ENCODE data around the gene ZNF224.

Gene ZNF224

DNA sequence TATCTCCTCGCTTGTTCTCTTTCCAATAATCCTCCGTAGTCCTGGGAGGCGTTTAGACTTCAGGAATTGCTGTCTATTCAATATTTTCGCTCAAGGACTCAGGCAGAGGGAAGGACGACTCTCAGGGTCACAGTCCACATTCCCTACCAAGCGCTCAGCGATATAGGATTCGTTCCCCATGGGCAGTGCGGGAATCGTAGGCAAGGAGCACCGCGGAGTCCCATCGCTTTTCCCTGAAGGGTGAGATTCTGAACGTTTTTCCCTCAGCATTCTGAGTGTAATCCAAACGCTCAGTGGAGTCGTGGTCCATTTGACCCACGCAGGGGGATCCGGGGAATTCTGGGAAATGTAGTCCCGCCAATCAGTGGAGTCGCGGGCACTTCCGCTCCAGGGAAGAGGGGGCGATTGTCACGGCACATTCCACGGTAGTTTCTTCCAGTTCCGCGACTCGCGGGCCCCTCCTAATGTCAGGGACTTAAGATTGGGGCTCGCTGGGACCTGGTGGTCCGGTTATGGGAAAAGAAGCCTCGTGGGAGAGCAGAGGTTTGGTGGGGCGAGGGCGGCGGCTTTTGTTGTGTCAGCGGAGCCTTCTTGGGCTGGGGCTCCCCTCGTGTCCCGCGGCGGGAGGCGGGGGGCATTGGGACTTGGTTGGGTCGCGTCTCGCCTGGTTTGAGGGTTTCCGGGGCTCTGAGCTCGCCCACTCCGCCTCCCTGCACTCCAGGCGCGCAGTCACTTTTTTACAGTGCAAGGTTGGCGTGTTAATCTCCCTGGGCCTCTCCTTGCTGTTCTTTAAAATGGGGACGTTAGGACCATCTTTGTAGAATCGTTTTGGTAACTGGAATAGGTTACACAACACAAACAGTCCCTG lies 47.3 kb downstream of the ZNF224 start, which contains the start of gene ZNF234:
TSS of gene ZNF234 (plus strand) at position 364 of the 868 bp plus-strand sequence. CDS start 3,079 bp downstream, outside the sequence.
- DNase-seq: peak; percentile 38

DNA sequence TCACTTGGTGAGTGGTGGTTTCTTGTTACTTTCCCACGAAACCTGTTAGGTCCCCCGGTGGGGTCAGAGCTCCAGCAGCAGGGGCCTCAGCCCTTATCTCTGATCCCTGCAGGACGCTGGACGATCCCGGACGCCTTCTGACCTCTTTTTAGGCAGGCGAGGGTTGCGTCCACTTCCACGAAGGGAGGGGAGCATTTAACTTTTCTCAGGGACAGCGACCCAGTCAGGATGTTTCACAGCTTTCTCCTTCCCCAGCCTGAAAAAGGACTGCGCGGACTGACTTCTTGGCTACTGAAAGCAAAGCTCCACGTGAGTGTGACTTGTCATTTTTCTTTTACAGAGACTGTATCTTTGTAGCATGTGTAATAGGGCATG lies 47.9 kb downstream of the ZNF224 start:
- DNase-seq: no peak

DNA sequence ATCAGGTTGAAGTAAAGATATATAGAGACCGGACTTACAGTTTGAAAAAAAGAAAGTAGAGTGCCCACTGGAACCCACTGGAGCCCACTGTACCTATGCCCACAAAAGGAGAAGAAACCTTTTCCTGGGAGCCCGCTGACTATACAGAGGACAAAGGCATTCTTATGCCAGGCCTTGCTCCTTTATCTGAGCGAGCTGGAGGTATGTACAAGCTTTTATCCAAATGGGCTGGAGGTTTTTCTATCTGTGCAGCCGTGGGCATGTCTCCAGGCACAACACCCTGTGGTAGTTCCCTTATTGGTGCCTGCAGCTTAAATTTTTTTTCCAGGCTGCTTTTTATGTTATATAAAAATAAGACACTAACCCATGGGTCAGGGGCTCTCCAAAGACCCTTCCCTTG lies 55.6 kb downstream of the ZNF224 start:
- DNase-seq: no peak

DNA sequence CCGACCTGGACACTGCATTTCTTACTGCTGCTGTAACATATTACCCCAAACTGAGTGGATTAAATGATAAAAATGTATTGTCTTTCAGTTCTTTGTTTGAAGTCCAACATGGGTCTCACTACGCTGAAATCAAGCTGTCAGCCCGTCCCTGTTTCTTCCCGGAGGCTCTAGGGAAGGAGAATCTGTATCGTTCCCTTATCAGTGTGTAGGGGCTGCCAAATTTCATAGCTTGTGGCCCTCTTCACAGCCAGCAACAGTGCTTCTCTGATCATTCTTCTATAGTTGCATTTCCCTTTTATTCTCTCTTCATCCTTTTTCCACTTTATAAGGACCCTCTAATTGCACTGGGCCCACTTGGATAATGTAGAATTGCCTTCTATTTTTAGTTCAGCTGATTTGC lies 57.3 kb downstream of the ZNF224 start:
- no peak for DNase-seq

DNA sequence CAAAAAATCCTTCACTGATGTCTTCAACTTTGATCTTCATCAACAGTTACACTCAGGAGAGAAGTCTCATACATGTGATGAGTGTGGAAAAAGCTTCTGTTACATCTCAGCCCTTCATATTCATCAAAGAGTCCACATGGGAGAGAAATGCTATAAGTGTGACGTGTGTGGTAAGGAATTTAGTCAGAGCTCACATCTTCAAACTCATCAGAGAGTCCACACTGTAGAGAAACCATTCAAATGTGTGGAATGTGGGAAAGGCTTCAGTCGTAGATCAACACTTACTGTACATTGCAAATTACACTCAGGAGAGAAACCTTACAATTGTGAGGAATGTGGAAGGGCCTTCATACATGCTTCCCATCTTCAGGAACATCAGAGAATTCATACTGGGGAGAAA lies 62.3 kb downstream of the ZNF224 start:
- no peak for DNase-seq
